Choroid plexus epithelial cell (primary cell): Measurements from ENCODE around the gene CTTNBP2NL.
"Not testable (repeated sequence)": the region's sequence is repeated elsewhere in the genome, so short reads cannot be mapped to it uniquely, and the experiment has no call there.

Experiments used
- DNase-seq: peaks from one replicate; pipeline ENCODE4 v3.0.0-alpha.2; 2010; ENCODE audit warnings: low read depth
- H3K4me3 ChIP-seq: 2 replicates; pipeline ENCODE4 v1.5.1; 2011; ENCODE audit warnings: low read depth, mild to moderate bottlenecking, control low read depth, low read length, moderate library complexity
- TF ChIP-seq, protein P1 (sequence below): conservative IDR thresholded peaks from 2 replicates; pipeline ENCODE4 v1.5.1; 2011; ENCODE audit warnings: low read depth, mild to moderate bottlenecking, control low read depth, inconsistent platforms, low read length, moderate library complexity

The CTTNBP2NL gene

DNA sequence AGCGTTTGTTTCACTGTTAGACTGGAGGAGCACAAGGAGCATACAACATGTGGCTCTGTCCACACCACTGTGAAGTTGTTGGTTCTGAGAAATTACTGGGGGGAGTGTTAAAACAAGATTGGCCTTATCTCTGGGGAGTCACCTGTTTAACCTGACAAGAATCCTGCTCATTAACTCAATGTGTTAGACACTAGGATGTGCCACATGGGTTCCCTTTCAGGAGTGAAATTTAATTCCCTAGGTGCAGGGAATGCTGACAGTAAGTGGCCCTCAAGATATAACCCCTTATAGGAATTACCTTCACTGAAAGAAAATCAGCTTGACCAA, 66.9 kb downstream of the CTTNBP2NL start:
- TF ChIP-seq, protein P1, sequence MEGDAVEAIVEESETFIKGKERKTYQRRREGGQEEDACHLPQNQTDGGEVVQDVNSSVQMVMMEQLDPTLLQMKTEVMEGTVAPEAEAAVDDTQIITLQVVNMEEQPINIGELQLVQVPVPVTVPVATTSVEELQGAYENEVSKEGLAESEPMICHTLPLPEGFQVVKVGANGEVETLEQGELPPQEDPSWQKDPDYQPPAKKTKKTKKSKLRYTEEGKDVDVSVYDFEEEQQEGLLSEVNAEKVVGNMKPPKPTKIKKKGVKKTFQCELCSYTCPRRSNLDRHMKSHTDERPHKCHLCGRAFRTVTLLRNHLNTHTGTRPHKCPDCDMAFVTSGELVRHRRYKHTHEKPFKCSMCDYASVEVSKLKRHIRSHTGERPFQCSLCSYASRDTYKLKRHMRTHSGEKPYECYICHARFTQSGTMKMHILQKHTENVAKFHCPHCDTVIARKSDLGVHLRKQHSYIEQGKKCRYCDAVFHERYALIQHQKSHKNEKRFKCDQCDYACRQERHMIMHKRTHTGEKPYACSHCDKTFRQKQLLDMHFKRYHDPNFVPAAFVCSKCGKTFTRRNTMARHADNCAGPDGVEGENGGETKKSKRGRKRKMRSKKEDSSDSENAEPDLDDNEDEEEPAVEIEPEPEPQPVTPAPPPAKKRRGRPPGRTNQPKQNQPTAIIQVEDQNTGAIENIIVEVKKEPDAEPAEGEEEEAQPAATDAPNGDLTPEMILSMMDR, result no peak
- H3K4me3 ChIP-seq, result no peak overlapping the region

DNA sequence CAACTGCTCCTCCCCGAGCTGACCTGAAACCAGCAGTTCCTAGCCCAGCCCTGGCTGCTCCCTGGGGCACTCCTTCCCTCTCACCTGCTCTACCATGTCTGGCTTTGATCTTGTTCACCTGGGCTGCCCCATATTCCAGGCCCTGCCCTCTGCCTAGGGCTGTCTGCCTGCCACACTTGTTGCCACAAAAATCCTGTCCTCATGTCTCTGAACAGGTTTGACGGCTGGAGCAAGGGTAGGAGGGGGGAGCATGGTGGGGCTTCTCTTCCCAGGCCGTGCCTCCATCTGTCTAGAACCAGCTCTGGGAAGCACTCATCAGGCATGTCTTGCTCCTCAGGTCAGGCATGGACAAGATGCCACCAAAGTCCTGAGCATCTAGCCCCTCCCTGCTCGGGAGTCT, 68.5 kb downstream of the CTTNBP2NL start:
- H3K4me3 ChIP-seq, result no peak overlapping the region
- TF ChIP-seq, protein P1, result no peak
- no peak for DNase-seq

More for the DNA sequence above, 66.9 kb downstream of the CTTNBP2NL start:
- no peak for DNase-seq

DNA sequence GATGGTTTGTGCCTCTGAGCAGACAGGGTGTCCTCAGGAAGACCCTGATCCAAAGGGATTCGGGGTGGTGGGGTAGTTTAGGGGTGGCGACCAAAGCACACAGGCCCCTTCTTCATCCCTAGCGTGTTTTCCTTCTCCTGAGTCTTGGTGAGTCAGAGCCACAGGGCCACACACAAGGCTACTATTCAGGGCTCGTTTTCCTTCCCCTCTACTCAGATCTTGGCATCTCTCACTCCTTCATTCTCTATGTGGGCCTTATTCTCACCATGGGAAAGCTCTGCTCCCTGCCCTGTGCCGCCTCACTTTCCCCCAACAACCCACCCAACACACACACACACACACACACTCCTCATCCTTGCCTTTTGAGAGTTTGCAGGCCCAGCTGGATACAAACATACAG, 69.1 kb downstream of the CTTNBP2NL start:
- H3K4me3 ChIP-seq, result no peak overlapping the region
- TF ChIP-seq, protein P1, result no peak
- peak; percentile 57 for DNase-seq

DNA sequence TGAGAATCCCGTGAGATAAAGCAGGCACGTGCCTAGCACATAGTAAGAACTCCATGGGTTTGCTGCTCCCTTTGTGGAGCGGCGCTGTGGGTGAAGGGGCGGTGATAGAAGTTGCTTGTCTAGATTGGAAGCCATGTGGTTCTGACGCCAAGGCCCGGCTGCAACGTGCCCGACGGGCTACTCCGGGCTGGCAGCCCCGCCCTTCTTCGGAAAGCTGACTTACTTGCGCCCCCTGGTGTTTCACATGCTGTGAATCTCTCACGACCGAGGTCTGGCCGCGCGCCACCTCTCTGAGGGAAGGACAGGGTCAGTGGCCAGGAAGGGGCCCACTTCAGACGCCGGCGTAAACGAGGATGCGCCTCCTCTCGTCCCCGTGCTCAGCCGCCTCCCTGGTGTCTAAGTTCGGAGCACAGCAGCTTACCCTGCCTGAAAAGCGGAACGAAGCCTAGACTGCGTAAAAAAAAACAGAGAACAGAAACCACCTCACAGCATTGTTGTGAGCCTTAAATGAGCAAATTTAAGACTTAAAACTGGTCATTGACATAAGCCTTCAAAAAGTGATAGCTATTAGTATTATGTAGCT, 70.2 kb downstream of the CTTNBP2NL start:
- TF ChIP-seq, protein P1, result peak; percentile 84
- H3K4me3 ChIP-seq, result peak overlapping the region; percentile 57
- DNase-seq, result peak; percentile 97

DNA sequence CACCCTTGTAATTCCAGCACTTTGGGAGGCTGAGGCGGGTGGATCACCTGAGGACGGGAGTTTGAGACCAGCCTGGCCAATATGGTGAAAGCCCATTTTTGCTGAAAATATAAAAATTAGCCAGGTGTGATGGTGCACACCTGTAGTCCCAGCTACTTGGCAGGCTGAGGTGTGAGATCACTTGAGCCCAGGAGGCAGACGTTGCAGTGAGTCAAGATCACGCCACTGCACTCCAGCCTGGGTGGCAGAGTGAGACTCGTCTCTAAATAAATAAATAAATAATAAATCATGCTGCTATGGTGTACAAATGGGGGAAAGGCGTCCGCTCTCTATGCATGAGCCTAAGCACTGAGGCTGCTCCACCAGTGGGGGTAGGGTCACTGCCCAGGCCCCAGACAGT, 74.3 kb downstream of the CTTNBP2NL start:
- not testable (repeated sequence) for H3K4me3 ChIP-seq, DNase-seq

DNA sequence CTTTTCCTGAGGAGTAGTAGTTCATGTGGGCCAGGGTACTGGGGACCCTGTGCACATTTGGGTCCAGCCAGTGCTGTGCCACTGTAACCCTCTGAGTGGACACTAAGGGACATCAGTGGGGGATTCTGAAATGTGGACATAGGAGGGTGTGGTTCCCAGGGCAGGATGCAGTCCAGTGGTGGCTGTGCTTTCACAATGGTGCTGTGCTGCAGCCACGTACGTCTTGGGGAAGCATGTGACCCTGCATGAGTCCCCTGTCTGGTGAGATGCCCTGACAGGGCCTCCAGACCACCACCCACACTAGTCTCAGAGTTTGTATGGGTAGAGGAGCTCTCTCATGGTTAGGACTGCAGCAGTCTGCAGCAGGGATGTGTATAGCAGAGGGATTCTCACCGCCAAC, 75.0 kb downstream of the CTTNBP2NL start:
- no peak for DNase-seq
- H3K4me3 ChIP-seq, result no peak overlapping the region
- TF ChIP-seq, protein P1, result no peak

DNA sequence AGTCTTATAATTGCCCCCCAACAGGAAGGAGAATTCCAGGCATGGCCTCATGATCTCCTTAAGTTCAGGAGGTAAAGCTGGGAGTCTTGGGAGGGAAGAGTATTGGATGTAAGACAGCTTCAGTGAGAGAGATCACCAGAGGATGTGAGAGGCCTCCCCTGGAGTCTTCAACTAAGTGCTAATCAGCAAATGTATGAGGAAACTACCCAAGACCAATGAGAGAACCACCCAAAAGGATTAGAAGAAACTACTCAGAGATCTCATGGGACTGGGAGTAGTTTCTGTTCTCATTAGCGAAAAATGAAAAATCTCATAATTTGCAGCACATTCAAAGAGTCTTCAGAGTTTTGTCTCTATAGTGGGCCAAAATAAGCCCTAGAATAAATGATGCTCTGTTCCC, 76.1 kb downstream of the CTTNBP2NL start:
- H3K4me3 ChIP-seq, result no peak overlapping the region
- DNase-seq, result no peak
- TF ChIP-seq, protein P1, result no peak

DNA sequence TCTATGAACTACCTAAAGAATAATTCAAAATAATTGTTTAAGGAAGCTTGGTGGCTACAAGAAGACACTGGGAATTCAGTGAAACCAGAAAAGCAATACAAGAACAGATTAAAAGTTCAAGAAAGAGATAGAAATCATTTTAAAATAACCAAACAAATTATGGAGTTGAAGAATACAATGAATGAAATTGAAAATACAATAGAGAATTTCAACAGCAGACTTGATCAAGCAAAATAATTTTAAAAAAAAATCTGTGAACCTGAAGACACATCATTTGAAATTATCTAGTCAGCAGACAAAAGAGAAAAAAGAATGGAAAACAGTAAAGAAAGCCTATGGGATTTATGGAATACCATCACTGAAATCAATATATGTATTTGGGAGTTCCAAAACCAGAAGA, 81.5 kb downstream of the CTTNBP2NL start:
- H3K4me3 ChIP-seq, result no peak overlapping the region
- TF ChIP-seq, protein P1, result no peak
- DNase-seq, result no peak
